Measurements from ENCODE around the gene PTPRE.
A peak's percentile ranks its signal among the peaks of the same experiment; 100 is the strongest.

Gene PTPRE

DNA sequence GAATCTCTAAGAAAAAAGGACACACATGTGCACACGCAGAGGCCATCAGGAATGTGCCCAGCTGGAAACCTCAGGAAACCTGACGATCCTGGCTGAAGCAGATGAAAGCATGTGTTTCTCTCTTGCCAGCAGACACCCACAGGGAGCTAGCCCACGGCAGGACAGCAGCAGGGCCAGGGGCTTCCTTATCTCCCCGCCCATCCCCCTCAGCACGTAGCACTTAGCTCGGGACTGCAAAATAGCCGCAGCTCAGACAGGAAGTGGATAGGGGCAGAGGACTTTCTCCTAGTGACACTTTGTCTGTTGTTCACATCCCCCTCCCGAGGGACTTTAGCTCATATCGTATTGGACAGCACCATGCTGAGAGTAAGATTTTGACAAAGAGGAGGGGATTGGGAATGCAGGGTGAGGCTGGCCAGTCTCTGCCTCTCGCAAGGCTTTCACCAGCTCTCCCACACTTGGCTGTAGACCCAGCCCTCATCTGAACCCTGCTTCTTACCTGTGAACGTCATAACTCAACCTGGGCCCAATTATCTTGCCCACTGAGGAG, 155.5 kb downstream of the PTPRE start:
- TF ChIP-seq CTCF (conservative IDR thresholded peaks at IDR 0.05; ENCODE audit: low read depth, low read length): no peak
- no peak overlapping the region for H3K4me3 ChIP-seq (ENCODE audit: low read length)
- DNase-seq (ENCODE audit: low read depth): no peak

DNA sequence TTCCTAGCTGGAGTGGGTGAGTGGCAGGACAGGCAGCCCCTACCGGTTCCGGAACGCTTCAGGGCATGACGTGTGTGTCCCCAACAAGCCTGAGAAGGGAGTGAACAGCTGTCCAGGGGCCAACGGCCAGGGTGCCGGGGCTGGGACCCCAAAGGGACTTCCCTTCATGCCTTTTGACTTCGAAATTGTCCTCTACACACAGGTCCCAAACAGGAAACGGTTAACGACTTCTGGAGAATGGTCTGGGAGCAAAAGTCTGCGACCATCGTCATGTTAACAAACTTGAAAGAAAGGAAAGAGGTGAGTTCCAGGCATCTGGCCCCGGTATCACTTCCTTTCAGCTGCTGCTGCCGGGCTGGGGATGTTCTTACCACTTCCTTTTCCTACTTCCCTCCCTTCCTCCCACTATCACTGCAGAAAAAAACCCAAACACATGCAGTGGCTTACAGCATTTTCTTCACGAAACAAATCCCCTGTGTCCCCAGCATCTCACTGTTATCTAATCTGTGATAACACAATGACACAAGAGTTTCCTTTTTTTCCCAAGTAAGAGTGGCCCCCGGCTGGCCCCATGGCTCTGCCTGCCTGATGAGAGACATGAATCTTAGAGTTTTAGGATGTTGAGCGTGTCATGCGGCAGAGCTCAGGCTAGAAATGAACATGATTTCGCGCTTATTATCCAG, 156.1 kb downstream of the PTPRE start:
- no peak for TF ChIP-seq CTCF (conservative IDR thresholded peaks at IDR 0.05; ENCODE audit: low read depth, low read length)
- H3K4me3 ChIP-seq (ENCODE audit: low read length): no peak overlapping the region
- DNase-seq (ENCODE audit: low read depth): no peak

DNA sequence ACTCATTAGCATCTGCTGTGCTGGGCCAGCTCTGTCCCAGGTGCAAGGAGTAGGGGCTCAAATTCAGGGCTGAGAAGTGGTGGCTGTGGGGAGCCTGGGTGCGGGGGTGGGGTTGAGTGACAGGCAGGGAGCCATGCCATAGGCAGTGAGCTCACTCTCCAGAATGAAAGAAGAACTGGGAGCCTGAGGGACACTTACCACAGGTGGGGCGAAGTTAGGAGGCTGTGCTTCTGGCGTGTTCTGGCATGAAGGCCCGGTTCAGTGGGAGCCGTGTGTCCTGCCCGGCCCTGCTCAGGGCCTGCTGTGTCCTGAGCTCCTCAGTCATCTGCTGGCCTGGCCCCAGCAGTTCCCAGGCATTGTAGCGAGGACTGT, 156.8 kb downstream of the PTPRE start:
- no peak for TF ChIP-seq CTCF (conservative IDR thresholded peaks at IDR 0.05; ENCODE audit: low read depth, low read length)
- DNase-seq (ENCODE audit: low read depth): no peak

GRCh38 chr10:128064108-128064969, 157.4 kb downstream of the PTPRE start:
- H3K4me3 ChIP-seq (ENCODE audit: low read length): no peak overlapping the region
- TF ChIP-seq CTCF (conservative IDR thresholded peaks at IDR 0.05; ENCODE audit: low read depth, low read length): no peak
- DNase-seq (ENCODE audit: low read depth): peak; percentile 84

More for the DNA sequence above, 156.8 kb downstream of the PTPRE start:
- H3K4me3 ChIP-seq (ENCODE audit: low read length): no peak overlapping the region

DNA sequence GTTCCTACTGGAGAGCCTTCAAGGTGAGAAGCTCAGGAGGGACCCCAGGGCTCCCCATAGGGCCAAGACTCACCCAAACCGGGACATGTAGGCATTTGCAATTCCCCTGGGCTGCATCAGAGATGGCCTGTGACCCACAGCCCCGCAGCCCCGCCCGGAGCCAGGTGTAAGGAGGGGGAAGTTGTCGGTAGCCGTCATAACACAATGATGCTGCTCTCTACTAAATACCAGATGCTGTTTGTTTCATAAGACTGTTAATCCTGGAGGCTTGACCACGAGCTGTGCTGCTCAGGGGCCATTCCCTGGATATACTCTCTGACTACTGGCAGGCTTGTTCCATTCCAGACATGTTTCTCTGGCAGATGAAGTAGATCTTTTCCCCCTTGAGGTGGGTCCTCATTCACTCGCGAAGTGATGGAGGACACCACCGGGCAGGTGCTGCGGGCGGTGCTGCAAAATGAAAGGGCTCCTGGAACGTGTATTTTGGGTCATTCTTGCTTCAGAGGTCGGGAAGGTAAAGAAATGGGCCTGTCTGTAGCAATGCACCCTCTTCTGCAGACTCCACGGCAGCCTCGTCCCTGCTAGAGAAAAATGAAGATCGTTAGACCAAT, 158.2 kb downstream of the PTPRE start:
- no peak overlapping the region for H3K4me3 ChIP-seq (ENCODE audit: low read length)
- no peak for TF ChIP-seq CTCF (conservative IDR thresholded peaks at IDR 0.05; ENCODE audit: low read depth, low read length)
- DNase-seq (ENCODE audit: low read depth): peak; percentile 56

DNA sequence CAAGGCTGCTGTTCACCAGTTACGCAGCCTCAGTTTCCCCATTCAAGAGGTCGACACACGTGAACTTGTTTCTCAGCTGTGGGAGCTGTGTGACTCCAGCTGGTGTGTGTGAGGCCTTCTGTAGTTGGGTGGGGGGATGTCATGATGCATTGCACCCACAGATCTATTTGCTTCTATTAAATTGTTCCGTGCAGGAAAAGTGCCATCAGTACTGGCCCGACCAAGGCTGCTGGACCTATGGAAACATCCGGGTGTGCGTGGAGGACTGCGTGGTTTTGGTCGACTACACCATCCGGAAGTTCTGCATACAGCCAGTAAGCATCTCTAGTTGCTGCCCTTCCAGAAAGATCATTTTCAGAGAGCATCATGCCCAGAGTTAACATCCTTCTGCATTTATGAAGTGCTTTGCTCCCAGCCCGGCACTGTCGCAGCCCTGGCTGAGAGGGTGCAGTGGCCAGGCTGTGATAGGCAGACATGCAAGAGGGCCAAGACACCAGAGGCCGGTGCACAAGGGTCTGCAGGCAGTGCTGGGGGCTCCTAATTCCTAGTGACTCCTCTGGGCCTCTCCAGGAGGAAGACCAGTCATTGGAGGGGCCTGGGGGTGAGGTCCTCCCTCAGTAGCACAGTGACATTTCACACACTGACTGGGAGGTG, 159.1 kb downstream of the PTPRE start:
- no peak for DNase-seq (ENCODE audit: low read depth)
- H3K4me3 ChIP-seq (ENCODE audit: low read length): no peak overlapping the region
- no peak for TF ChIP-seq CTCF (conservative IDR thresholded peaks at IDR 0.05; ENCODE audit: low read depth, low read length)

Data from retinal pigment epithelial cell (primary cell).